NCI-H82 (cell line): ENCODE results near the gene SLC25A6.
"Not testable (repeated sequence)": the region's sequence is repeated elsewhere in the genome, so short reads cannot be mapped to it uniquely, and the experiment has no call there.

Experiments
- DNase-seq: peaks from one replicate; lab custom pipeline; 2025; lab: John Stamatoyannopoulos, UW

Gene SLC25A6

GRCh38 chrX:1391707-1392375 is at the start of gene SLC25A6:
SLC25A6 (minus strand) TSS chrX:1392113; CDS start chrX:1392009, 104 bp downstream.
- DNase-seq: no peak

DNA sequence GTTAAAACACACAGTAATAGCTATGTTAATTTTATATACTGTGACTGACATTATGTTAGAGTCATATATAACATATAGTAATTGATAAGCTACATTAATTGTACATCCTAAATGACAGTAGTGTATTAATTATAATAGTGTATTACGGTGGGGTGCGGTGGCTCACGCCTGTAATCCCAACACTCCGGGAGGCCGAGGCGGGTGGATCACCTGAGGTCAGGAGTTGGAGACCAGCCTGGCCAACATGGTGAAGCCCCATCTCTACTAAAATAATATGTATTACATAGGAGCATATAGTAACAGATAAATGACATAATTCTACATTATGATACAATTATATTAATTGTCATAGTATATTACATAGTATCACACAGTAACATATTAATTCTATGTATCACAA is 48.6 kb upstream of the SLC25A6 start:
- no peak for DNase-seq

DNA sequence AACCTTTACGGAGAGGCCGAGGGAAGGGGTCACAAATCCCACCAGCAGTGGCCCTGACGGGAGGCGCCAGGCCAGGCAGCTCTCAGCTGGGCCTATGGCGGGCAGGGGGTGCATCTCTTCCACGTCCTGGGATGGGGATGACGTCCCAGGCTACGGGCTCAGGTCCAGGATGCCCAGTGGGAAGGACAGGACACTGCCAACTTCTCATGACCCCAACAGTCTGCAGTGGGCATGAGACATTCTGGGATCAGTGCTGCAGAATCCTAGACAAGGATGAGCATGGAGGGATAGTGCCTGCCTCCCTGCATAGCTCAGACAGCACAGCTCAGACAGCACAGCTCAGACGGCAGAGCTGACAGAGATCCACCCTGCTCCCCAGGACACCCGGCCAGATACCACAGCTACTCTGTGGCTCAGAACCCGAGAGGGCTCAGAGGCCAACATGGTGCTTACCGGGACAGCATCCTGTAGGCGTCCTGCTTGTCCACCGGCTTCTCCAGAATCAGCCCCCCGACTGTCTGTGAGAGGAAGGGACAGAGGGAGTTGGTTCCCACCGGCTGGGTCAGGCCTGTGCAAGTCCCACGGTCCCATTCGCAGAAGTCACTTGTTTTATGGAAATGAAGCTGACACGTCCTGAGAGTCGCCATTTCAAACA is 43.5 kb upstream of the SLC25A6 start:
- DNase-seq: no peak

GRCh38 chrX:1434871-1435240 is 42.9 kb upstream of the SLC25A6 start:
- no peak for DNase-seq

GRCh38 chrX:1433646-1434357 is 41.9 kb upstream of the SLC25A6 start:
- no peak for DNase-seq

GRCh38 chrX:1430451-1430850 is 38.5 kb upstream of the SLC25A6 start:
- DNase-seq: no peak

DNA sequence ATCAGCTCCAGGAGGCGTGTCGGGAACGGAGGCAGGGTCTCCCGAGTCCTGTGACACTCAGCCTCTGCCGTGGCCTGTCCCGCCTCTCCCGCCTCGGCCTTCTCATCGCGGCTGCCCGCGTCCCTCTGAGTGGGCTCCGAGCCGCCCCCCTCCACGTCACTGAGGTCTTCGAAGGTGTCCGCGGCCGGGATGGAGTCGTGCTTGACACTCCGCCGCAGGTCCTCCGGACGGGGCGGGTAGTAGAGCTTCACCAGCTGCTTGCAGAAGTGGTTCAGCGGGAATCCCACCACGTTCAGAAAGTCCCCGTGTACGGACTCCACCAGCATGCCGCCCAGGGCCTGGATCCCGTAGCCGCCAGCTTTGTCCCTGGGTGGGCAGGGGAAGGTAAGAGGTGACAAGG is 35.8 kb upstream of the SLC25A6 start:
- no peak for DNase-seq

DNA sequence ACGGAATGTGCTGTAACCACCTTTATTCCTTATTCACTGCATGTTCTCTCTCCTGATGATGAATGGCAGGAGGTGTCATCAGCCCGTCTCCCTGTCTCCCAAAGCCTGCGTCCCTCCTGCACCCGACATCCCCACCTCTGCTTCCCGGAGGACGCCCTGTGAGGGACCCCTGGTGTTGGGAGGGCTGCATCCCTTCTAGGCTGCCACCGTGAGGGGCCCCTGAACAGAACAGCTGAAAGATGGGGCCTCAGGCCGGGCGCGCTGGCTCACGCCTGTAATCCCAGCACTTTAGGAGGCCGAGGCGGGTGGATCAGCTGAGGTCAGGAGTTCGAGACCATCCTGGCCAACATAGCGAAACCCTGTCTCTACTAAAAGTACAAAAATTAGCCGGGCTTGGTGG is 34.4 kb upstream of the SLC25A6 start:
- DNase-seq: not testable (repeated sequence)

GRCh38 chrX:1425381-1425780 is 33.5 kb upstream of the SLC25A6 start:
- no peak for DNase-seq

DNA sequence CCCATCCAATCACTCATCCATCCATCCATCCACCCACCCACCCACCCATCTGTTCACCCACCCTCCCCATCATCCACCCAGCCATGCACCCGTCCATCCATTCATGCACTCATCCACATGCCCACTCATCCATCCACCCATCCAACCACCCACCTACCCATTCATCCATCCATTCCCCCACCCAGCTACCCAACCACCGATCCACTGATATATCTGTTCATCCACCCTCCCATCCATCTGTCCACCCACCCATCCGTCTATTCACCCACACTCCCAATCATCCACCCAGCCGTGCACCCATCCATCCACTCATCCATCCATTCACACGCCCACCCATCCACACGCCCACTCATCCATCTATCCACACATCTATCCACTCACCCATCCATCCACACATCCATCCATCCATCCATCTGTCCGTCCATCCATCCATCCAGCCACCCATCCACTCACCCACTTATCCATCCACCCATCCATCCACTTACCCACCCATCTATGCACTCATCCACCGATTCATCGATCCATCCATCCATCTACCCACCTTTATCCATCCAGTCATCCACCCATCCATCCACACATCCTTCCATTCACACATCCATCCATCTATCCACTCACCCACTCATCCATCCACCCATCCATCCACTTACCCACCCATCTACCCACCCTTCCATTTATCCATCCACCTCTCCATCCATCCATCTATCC is 32.4 kb upstream of the SLC25A6 start:
- no peak for DNase-seq

DNA sequence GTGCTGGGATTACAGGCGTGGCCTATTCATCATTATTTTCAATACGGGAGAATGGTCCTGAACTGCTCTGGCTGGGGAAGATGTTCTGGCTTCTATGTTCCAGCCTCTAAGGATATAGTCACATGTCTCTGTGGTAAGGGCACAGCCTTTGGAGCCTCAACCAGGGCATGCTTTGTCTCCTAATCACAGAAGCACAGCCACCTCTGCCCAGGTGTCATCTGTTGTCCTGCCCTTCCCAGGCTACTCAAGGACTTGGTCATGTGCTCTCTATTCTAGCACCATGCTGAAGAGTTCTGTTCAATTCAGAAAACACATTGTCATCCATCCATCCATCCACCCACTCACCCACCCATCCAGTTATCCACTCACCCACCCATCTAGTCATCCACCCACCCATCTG is 31.3 kb upstream of the SLC25A6 start:
- DNase-seq: no peak

- DNase-seq: no peak
Observed at GRCh38 chrX:1422135-1422465, 30.2 kb upstream of the SLC25A6 start.

- DNase-seq: no peak
Observed at GRCh38 chrX:1421433-1422134, 29.7 kb upstream of the SLC25A6 start.

- DNase-seq: no peak
Observed at GRCh38 chrX:1420371-1420770, 28.5 kb upstream of the SLC25A6 start.

DNA sequence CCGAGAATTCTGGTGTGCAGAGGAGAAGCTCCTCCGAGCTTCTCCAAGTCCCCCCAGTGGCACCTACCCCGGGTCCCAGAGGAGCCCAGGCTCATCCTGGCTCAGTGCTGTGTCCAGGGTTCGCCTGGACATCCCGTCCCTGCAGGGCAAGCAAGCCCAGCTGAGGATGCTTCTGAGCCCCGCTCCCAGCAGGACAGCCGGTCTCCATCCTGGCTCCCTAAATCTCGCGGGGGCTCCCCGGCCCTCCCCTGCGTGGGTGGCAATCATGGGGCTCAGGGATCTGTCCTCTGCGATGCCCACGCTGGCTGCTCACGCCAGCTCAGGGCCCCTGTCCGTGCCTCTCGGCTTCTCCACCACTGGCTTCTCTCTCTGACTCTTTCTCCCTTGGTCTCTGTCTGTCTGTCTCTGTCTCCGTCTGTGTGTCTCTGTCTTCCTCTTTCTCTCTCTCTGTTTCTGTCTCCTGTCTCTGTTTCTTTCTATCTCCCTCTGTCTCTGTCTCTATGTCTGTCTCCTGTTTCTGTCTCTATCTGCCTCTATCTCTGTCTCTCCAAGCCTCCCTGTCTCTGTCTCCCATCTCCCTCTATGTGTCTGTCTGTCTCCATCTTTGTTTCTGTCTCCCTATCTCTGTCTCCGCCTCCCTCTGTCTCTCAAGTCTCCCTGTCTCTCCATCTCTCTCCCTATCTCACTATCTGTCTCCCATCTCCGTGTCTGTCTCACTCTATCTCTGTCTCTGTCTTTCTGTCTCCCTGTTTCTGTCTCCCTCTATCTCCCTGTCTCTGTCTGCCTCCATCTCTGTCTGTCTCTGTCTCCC is 27.8 kb upstream of the SLC25A6 start:
- DNase-seq: no peak

DNA sequence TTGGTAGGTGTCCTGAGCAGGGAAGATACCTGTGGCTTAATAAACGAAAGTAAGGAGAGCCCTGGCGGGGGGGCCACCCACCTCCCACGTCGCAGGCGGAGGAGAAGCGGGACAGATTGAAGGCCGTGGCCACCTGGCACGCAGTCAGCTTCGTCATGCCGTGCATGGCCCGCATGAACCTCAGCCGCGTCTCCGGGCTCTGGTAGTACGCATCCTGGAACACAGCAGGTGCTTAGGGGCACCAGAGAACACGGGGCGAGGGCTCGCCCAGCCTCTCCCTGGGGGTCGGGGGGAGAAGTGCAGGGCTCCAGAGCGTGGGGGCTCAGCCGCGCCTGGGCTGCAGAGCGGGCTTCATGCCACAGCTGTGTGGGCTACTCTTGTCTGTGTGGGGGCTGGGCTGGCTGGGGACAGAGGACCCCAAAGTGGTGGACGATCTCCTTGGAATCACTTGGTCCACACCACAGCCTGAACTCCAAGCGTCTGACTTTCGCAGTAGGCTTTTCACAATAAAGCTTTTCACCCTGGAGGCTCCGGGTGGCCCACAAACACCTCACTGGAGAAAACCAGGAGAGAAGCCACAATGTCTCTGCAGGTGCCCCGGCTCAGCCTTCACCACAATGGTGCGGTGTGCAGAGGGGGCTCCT is 27.1 kb upstream of the SLC25A6 start:
- no peak for DNase-seq

GRCh38 chrX:1417921-1418771 is 26.2 kb upstream of the SLC25A6 start:
- DNase-seq: no peak

DNA sequence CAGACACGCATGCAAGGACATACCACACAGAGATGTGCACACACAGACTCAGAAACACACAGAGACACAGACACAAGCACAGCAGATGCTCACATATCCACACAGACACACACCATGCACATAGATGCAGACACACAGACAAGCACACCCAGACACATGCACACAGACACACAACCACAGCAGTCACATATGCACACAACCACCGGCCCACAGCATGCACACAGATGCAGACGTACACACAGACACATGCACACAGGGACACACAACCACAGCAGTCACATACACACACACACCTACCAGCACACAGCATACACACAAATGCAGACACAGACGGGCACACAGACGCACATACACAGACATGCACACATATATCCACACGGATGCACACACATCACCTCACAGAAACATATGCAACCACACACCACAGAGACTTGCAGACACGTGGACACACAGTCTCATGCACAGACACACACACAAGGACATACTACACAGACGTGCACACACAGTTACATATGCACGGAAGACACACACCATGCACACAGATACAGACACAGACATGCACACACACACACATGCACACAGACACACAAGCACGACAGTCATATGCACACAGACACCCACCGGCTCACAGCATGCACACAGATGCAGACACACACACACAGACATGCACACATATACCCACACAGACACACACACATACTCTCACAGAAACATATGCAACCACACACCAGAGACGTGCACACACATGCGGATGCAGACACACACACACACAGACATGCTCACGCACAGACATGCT is 25.2 kb upstream of the SLC25A6 start:
- no peak for DNase-seq

DNA sequence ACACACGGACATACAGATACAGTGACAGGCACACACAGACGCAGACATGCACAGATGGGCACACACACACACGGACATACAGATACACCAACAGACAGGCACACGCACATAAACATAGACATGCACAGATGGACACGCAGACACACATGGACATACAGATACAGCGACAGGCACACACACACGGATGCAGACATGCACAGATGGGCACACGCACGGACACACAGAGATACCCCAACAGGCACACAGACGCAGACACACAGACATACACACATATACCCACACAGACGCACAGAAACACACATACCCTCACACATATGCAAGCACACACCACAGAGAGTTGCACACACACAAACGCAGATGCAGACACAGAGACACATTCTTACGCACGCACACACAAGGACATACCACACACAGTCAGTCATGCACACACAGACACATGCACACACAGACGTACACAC is 24.4 kb upstream of the SLC25A6 start:
- no peak for DNase-seq
